Measurements from ENCODE around the gene TCF4.

TCF4 gene

DNA sequence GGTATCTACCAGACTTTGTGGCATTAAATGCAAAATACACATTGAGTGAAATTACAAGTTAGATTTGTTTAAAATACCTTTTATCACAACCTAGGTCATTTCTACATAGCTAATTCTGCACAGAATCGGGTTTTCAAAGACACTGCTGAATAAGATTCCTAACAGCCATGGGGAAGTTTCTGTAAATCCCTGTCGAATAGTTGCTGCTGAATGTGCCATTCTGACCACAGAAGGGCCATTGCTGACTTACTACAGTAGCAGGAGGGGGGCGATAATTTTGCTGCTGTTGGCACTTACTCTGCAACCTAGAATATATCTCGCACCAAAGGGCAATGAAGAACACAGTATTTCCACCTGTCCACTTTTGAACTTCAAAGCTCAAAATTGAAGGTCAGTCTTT, 232.8 kb downstream of the TCF4 start:
- no peaks in the 10 kb centered on the region for H3K27me3 ChIP-seq (ENCODE audit: insufficient read depth, poor library complexity, severe bottlenecking)
- DNase-seq (ENCODE audit: low spot score), result no peak
- no peak for TF ChIP-seq CTCF (IDR thresholded peaks at IDR 0.05; ENCODE audit: poor library complexity, severe bottlenecking)
- H3K27ac ChIP-seq (ENCODE audit: poor library complexity, severe bottlenecking), result no peak overlapping the region
- H3K9me3 ChIP-seq (ENCODE audit: severe bottlenecking), result no peaks in the 10 kb centered on the region
- H3K4me1 ChIP-seq (ENCODE audit: insufficient read depth, poor library complexity, severe bottlenecking), result no peaks in the 10 kb centered on the region
- no peaks in the 10 kb centered on the region for H3K36me3 ChIP-seq (ENCODE audit: low read depth)
- no peak overlapping the region for H3K4me3 ChIP-seq (ENCODE audit: severe bottlenecking)
- no peak for ATAC-seq (ENCODE audit: low read depth)

- no peak for TF ChIP-seq CTCF (IDR thresholded peaks at IDR 0.05; ENCODE audit: poor library complexity, severe bottlenecking)
- H3K36me3 ChIP-seq (ENCODE audit: low read depth), result no peaks in the 10 kb centered on the region
- no peaks in the 10 kb centered on the region for H3K4me1 ChIP-seq (ENCODE audit: insufficient read depth, poor library complexity, severe bottlenecking)
- no peaks in the 10 kb centered on the region for H3K9me3 ChIP-seq (ENCODE audit: severe bottlenecking)
- no peak overlapping the region for H3K4me3 ChIP-seq (ENCODE audit: severe bottlenecking)
- no peaks in the 10 kb centered on the region for H3K27me3 ChIP-seq (ENCODE audit: insufficient read depth, poor library complexity, severe bottlenecking)
- DNase-seq (ENCODE audit: low spot score) (no peak), ATAC-seq (ENCODE audit: low read depth) (no peak)
- H3K27ac ChIP-seq (ENCODE audit: poor library complexity, severe bottlenecking), result no peak overlapping the region
These were observed 233.2 kb downstream of the TCF4 start for GRCh38 chr18:55354795-55355194.

- Histone ChIP-seq H3K4me1 (ENCODE audit: insufficient read depth, poor library complexity, severe bottlenecking) (no peaks in the 10 kb centered on the region), H3K36me3 (ENCODE audit: low read depth) (no peaks in the 10 kb centered on the region), H3K9me3 (ENCODE audit: severe bottlenecking) (no peaks in the 10 kb centered on the region), H3K27ac (ENCODE audit: poor library complexity, severe bottlenecking) (no peak overlapping the region), H3K4me3 (ENCODE audit: severe bottlenecking) (no peak overlapping the region), H3K27me3 (ENCODE audit: insufficient read depth, poor library complexity, severe bottlenecking) (no peaks in the 10 kb centered on the region)
- no peak for DNase-seq (ENCODE audit: low spot score)
- ATAC-seq (ENCODE audit: low read depth), result no peak
- TF ChIP-seq CTCF (IDR thresholded peaks at IDR 0.05; ENCODE audit: poor library complexity, severe bottlenecking), result no peak
These were observed 234.2 kb downstream of the TCF4 start for GRCh38 chr18:55353806-55354205.

DNA sequence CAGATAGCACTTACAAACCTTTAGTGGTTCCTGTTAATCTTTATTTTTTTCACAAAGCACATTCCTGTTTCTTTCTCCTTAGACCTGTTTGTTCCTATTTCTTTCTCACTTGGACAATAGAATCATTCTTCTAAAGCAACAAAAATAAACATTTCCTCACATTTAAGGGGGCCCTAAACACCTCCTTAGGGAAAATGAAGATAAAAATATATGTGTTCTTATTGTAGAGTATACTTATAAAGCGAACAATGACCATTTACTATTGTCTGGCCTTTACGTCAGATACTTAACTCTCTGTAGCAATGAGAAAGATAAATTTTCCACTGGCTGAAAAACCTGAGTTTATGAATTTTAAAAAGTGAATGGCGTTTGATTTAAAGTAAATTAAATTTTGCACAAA, 234.6 kb downstream of the TCF4 start:
- H3K36me3 ChIP-seq (ENCODE audit: low read depth), result no peaks in the 10 kb centered on the region

More for the DNA sequence above, 234.6 kb downstream of the TCF4 start:
- no peak for TF ChIP-seq CTCF (IDR thresholded peaks at IDR 0.05; ENCODE audit: poor library complexity, severe bottlenecking)
- Histone ChIP-seq H3K9me3 (ENCODE audit: severe bottlenecking) (no peaks in the 10 kb centered on the region), H3K4me1 (ENCODE audit: insufficient read depth, poor library complexity, severe bottlenecking) (no peaks in the 10 kb centered on the region), H3K4me3 (ENCODE audit: severe bottlenecking) (no peak overlapping the region), H3K27me3 (ENCODE audit: insufficient read depth, poor library complexity, severe bottlenecking) (no peaks in the 10 kb centered on the region), H3K27ac (ENCODE audit: poor library complexity, severe bottlenecking) (no peak overlapping the region)
- ATAC-seq (ENCODE audit: low read depth) (no peak), DNase-seq (ENCODE audit: low spot score) (no peak)
